H4 (cell line): Measurements from ENCODE around the gene MYO1D. TPM values are rescaled to one million over a fixed set of nuclear protein-coding genes. Genes with fewer than 3 reads are reported as not detected.
"Not testable (repeated sequence)": the region's sequence is repeated elsewhere in the genome, so short reads cannot be mapped to it uniquely, and the experiment has no call there.

Source experiments
- DNase-seq: peaks from one replicate; pipeline ENCODE4 v3.0.0-alpha.2; 2015; ENCODE audit warnings: low spot score
- total RNA-seq: library from RNA; depleted of rRNA; stranded (reverse); fragments of >200 nt; shearing (Covaris generic); gene quantifications from 2 replicates; pipeline ENCODE4 v1.2.3, GENCODE V29; 2014; rRNA removed

The MYO1D gene
- total RNA-seq, 1 experiment from 2014 or later: 12.6 TPM

GRCh38 chr17:32461498-32461852 lies 415.4 kb downstream of the MYO1D start:
- DNase-seq: no peak

DNA sequence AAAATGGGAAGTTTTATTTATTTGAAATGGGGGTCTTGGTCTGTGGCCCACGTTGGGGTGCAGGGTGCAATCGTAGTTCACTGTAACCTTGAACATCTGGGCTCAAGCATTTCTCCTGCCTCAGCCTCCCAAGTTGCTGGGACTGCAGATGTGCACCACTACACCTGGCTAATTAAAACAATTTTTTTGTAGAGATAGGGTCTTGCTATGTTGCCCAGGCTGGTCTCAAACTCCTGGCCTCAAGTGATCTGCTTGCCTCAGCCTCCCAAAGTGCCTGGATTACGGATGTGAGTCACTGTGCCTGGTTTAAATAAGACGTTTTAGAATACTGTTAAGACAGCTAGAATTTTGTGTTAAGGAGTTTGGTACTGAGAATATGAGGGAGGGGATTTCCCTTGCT lies 416.9 kb downstream of the MYO1D start:
- DNase-seq: no peak

DNA sequence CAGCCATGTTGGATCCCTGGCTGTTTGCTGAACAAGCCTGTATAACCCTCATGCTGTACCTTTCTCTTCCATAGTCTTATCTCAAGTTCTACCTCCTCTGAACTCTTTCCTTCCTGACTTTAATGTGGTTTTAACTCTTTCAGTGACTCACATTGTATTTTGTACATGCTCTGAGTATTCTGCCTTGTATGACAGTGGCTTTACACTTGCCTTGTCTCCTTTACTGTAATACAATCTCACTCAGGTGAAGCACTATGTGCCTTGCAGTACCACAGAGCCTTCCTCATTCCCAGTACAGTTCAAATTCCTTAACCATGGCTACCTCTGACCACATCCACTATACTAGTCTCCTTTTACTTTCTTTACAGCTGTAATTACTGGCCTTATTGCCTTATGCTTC lies 418.6 kb downstream of the MYO1D start:
- DNase-seq: no peak

GRCh38 chr17:32453370-32453769 lies 423.6 kb downstream of the MYO1D start:
- DNase-seq: no peak

DNA sequence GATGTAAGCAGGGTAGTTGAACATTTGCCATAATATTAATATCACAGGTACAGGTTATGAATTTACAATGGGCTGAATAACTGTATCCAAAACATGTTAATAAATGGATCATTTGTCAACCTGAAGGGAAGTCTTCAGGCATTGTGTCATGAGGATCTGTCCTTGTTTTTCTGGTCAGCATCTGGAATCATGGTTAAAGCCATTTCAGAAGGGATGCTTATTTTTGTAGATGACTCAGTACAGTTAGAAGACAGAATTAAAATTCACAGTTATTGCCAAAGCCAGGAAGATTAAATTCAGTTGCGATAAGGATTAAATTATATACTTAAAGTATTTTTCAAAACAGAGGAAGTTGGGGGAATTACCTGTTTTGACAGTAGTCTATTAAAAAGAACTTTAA lies 424.6 kb downstream of the MYO1D start:
- no peak for DNase-seq

GRCh38 chr17:32451879-32452278 lies 425.0 kb downstream of the MYO1D start:
- DNase-seq: no peak

GRCh38 chr17:32450379-32450778 lies 426.5 kb downstream of the MYO1D start:
- not testable (repeated sequence) for DNase-seq

DNA sequence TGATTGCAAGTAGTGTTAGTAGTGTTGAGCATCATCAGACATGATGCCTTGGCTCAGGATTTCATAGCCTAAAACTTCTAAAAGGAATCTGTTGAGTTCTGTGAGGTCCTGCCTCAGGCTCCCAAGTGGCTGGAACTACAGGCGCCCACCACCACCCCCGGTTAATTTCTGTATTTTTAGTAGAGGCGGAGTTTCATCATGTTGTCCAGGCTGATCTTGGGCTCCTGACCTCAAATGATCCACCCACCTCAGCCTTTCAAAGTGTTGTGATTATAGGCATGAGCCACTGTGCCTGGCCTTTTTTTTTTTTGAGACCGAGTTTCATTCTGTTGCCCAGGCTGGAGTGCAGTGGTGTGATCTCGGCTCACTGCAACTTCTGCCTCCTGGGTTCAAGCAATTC lies 427.0 kb downstream of the MYO1D start:
- DNase-seq: no peak

- DNase-seq: no peak
Measured at GRCh38 chr17:32446949-32447348, 430.0 kb downstream of the MYO1D start.

DNA sequence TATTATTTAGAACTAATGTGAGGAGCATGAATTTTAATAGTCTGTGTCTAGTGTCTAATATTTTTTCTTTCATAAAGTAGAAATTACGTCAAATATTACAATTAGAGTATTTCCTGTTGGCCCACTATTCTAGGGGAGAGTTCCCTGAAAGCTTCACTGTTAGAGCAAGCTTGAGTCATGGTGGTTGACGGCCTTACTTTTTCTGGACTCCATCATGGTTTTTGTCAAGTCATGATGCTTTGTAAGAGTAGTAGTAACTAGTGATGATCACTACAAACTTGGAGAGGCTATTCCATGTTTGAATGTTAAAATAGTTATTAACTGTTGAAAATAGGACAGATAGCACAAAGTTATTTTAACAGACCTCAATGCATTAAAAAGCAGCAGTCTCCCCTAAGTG lies 431.0 kb downstream of the MYO1D start:
- peak; percentile 18 for DNase-seq

DNA sequence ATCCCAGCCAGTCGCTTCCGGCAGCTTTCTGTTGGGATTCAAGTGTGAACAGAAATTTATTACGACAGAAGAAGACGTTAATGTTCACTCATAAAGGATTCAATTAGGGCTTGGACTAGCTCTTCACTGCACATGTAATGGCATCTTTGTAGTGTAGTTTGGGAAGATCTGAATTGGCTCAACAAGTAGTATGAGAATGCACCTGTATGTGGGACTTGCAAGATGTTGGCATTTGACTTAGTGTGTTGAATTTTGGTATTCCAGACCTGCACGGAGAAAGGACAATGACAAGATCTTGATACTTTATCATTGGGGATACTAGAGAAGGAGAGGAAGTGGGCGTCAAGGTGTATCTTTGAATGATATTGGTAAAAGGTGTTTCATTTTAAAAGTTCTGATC lies 431.4 kb downstream of the MYO1D start:
- DNase-seq: no peak

DNA sequence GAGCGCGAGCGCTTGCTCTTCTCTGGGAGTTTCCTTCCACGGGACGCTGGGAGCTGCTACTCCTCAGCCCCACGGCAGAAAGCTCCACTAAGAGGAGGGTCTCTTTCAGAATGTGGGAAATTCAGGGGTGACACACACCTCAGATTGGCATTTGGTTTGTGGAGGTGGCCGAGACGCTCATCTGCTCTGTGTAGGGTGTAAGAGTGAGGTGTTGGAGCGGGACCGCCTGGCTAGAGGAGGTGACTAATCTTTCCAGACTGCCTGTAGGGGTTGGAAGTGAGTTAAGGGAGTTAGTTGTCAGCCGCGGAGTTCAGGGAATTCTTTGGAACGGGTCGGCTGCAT lies 431.9 kb downstream of the MYO1D start:
- DNase-seq: peak; percentile 30

- DNase-seq: peak; percentile 95
Measured at GRCh38 chr17:32444301-32445073, 432.4 kb downstream of the MYO1D start, which contains the start of gene PSMD11. Gene PSMD11, plus strand, starts transcription at chr17:32444510. Its CDS starts 14 bp downstream, at chr17:32444524.

DNA sequence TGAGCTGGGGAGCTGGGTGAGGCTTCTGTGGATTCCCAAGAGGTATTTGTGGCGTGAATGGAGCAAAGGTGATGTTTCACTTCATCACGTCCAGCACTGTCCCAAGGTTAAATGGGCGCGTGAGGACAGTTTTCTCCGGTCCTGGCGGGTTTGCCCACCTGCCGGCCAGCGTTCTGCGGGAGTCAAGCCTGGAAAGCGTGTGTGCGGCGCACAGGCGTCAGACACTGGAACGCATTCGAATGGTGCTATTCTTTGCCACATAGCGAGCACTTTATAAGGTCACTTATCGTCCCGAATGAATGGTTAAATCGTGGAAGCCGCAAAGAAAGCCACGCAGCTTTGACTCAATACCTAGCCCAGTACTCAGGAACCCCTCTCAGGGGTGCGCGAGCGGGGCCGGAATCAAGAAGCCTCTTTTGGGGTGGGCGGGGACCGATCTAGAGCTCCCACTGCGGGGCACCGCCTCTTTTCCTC lies 433.1 kb downstream of the MYO1D start:
- no peak for DNase-seq

Other genes with a start within 250 kb of the MYO1D start
- gene TMEM98, start 51.0 kb upstream of the MYO1D start, total RNA-seq: 23.9 and 40.1 TPM in 2 replicates
- not detected in 2 replicates for gene SPACA3, start 114.7 kb upstream of the MYO1D start, total RNA-seq